Activated naive CD8-positive, alpha-beta T cell treated with anti-CD3 and anti-CD28 coated beads, Interleukin-2, amount 50 U/mL, for 16 hours (primary cell): ENCODE results near the gene SLC6A16.

ENCODE experiments used
- DNase-seq: peaks from one replicate; pipeline ENCODE4 v3.0.0-alpha.2; 2020; ENCODE audit warnings: low read depth, low spot score

Gene SLC6A16

GRCh38 chr19:49271080-49271753 is 53.8 kb downstream of the SLC6A16 start:
- DNase-seq: no peak

DNA sequence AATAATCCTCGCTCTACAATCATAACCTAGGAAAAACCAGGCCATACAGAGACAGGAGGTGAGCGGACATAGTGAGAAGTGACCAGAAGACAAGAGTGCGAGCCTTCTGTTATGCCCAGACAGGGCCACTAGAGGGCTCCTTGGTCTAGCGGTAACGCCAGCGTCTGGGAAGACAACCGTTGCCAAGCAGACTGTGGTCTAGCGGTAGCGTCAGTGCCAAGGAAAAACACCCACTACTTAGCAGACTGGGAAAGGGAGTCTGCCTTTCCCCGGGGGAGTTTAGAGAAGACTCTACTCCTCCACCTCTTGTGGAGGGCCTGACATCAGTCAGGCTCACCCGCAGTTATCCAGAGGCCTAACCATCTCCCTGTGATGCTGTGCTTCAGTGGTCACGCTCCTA is 58.6 kb downstream of the SLC6A16 start:
- peak; percentile 5 for DNase-seq

GRCh38 chr19:49264258-49264657 is 60.7 kb downstream of the SLC6A16 start:
- no peak for DNase-seq

GRCh38 chr19:49261602-49262001 is 63.4 kb downstream of the SLC6A16 start:
- DNase-seq: no peak

DNA sequence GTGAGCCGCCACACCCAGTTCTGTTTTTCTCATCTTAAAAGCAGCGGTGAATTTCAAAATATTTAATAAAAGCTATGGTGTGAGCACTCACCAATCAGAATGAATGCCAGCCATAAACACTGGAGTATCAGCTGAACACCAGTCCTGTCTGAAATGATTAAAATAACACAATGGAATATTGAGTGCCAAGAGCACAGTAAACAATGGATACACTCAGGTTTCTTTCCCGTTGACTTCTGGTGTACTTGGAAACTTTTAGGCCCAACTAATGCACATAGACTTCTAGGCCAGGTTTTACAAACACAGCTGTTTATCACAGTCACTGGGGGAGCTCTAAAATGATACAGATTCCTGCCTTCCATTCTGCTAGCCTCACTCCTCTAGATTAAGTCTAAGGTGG is 68.3 kb downstream of the SLC6A16 start:
- no peak for DNase-seq

GRCh38 chr19:49255674-49256073 is 69.3 kb downstream of the SLC6A16 start:
- no peak for DNase-seq

DNA sequence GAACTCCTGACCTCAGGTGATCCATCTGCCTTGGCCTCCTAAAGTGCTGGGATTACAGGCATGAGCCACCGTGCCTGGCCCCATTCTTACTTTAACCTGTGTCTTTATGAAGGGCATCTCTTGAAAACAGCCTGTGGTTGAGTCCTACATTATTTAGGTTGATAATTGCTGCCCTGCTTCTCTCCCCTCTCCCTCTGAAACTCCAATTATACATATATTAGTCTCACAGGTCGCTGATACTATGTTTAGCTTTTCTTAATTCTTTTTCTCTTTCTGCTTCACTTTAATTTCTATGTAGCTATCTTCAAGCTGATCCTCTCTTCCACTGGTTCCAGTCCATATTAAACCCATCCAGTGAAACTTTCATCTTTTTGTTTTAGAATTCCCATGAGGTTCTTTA is 75.1 kb downstream of the SLC6A16 start:
- DNase-seq: no peak

- DNase-seq: no peak
Observed at GRCh38 chr19:49247676-49248075, 77.3 kb downstream of the SLC6A16 start.

- DNase-seq: no peak
Observed at GRCh38 chr19:49244256-49244655, 80.7 kb downstream of the SLC6A16 start.

- DNase-seq: no peak
Observed at GRCh38 chr19:49243726-49244125, 81.3 kb downstream of the SLC6A16 start.

GRCh38 chr19:49243129-49243528 is 81.9 kb downstream of the SLC6A16 start:
- DNase-seq: no peak

GRCh38 chr19:49241769-49242168 is 83.2 kb downstream of the SLC6A16 start:
- no peak for DNase-seq
